ENCODE measurements around the gene SFMBT1.

GRCh38 chr3:53030619-53031449 is 15.0 kb downstream of the SFMBT1 start:
- TF ChIP-seq CTCF (IDR thresholded peaks at IDR 0.05; ENCODE audit: insufficient read depth, low read length, poor library complexity, severe bottlenecking) (no peak), EZH2phosphoT487 (conservative IDR thresholded peaks at IDR 0.05; ENCODE audit: low read length) (no peak)

Measured in SU-DHL-6 (cell line).